H4 (cell line): Measurements from ENCODE around the gene APOL3. TPM values are rescaled to one million over a fixed set of nuclear protein-coding genes. Genes with fewer than 3 reads are reported as not detected.
"Not testable (repeated sequence)": the region's sequence is repeated elsewhere in the genome, so short reads cannot be mapped to it uniquely, and the experiment has no call there.

Experiments
- DNase-seq: peaks from one replicate; pipeline ENCODE4 v3.0.0-alpha.2; 2015; ENCODE audit warnings: low spot score
- total RNA-seq: library from RNA; depleted of rRNA; stranded (reverse); fragments of >200 nt; shearing (Covaris generic); gene quantifications from 2 replicates; pipeline ENCODE4 v1.2.3, GENCODE V29; 2014; rRNA removed

The APOL3 gene
- total RNA-seq, 1 experiment from 2014 or later = 9.4 TPM

GRCh38 chr22:36101756-36102155 is 58.8 kb downstream of the APOL3 start:
- no peak for DNase-seq

- not testable (repeated sequence) for DNase-seq
Observed at GRCh38 chr22:36100908-36101307, 59.6 kb downstream of the APOL3 start.

GRCh38 chr22:36100134-36100824 is 60.3 kb downstream of the APOL3 start:
- no peak for DNase-seq

- DNase-seq = not testable (repeated sequence)
Observed at GRCh38 chr22:36099561-36099960, 61.0 kb downstream of the APOL3 start.

- no peak for DNase-seq
Observed at GRCh38 chr22:36097880-36098279, 62.7 kb downstream of the APOL3 start.

- not testable (repeated sequence) for DNase-seq
Observed at GRCh38 chr22:36090772-36091171, 69.8 kb downstream of the APOL3 start.

Other genes starting within 250 kb of the APOL3 start
- 35.6 and 55.3 TPM in 2 replicates for gene RBFOX2, start 131.9 kb downstream of the APOL3 start, total RNA-seq
- gene APOL4, start 41.1 kb upstream of the APOL3 start, total RNA-seq = 2.7 and 3.6 TPM in 2 replicates
- gene APOL2, start 78.8 kb upstream of the APOL3 start, total RNA-seq = 31.6 and 44.0 TPM in 2 replicates
- 27.5 and 33.3 TPM in 2 replicates for gene APOL1, start 92.4 kb upstream of the APOL3 start, total RNA-seq
- gene MYH9, start 227.2 kb upstream of the APOL3 start, total RNA-seq = 57.5 and 82.9 TPM in 2 replicates